ENCODE results near the gene TPSG1.

DNA sequence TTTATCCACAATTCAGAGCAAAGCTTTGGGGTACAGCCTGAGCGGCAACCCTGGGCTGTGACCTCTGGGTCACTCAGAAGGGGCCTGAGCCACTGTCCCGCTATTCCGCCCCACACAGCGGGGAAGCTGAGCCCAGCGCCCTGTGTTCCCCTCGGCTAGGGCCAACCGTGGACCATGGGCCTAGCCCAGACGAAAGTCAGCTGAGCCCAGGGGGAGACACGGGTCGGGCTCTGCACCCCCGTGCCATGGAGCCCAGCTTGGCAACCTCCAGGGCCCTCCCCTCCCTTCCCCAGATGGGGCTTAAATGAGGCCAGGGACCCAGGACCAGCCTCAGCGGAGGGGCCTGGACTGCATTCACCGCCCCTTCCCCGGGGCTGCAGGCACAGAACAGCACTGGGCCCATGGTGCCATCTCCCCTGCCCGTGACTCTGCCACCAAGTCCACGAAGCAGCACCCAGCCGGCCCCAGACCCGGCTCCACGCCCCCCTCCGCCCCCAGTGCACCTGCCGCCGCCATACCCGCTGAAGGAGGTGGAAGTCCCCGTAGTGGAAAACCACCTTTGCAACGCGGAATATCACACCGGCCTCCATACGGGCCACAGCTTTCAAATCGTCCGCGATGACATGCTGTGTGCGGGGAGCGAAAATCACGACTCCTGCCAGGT lies 32.6 kb upstream of the TPSG1 start:
- TF ChIP-seq EP300 (IDR thresholded peaks at IDR 0.05): no peak
- TF ChIP-seq, protein P1, sequence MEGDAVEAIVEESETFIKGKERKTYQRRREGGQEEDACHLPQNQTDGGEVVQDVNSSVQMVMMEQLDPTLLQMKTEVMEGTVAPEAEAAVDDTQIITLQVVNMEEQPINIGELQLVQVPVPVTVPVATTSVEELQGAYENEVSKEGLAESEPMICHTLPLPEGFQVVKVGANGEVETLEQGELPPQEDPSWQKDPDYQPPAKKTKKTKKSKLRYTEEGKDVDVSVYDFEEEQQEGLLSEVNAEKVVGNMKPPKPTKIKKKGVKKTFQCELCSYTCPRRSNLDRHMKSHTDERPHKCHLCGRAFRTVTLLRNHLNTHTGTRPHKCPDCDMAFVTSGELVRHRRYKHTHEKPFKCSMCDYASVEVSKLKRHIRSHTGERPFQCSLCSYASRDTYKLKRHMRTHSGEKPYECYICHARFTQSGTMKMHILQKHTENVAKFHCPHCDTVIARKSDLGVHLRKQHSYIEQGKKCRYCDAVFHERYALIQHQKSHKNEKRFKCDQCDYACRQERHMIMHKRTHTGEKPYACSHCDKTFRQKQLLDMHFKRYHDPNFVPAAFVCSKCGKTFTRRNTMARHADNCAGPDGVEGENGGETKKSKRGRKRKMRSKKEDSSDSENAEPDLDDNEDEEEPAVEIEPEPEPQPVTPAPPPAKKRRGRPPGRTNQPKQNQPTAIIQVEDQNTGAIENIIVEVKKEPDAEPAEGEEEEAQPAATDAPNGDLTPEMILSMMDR (IDR thresholded peaks at IDR 0.05): no peak
- no peak for TF ChIP-seq POLR2A (IDR thresholded peaks at IDR 0.05)
